Heart left ventricle (tissue), 16 donors: ENCODE measurements around the gene SYNE2. TPM values are rescaled to one million over a fixed set of nuclear protein-coding genes. Genes with fewer than 3 reads are reported as not detected.
A peak's percentile ranks its signal among the peaks of the same experiment; 100 is the strongest.

Experiments used
- ATAC-seq, 4 donors: fragments of 200-7000 bp; cut with Tn5 transposase; one replicate each; pipeline ENCODE4 v1.9.1; 2020 to 2022; ENCODE audit warnings: moderate library complexity in 4 of 4, mild to moderate bottlenecking in 3 of 4, moderate number of reproducible peaks in 1 of 4
- DNase-seq, 5 donors: peaks; one replicate each; pipeline ENCODE4 v3.0.0-alpha.2; 2020
- H3K27ac ChIP-seq, 12 donors: fragments of 200-600 bp; sonication (generic) in 4 of 12; one replicate each; pipeline versions ENCODE4 v1.5.0 to v1.8.0; 2016 to 2022; ENCODE audit warnings: mild to moderate bottlenecking in 2 of 12
- H3K27me3 ChIP-seq, 9 donors: fragments of 200-600 bp; sonication (generic) in 2 of 9; one replicate each; pipeline versions ENCODE4 v1.5.1 to v1.8.0; 2016 to 2022; ENCODE audit warnings: mild to moderate bottlenecking in 3 of 9
- H3K36me3 ChIP-seq, 9 donors: fragments of 200-600 bp; sonication (generic) in 2 of 9; one replicate each; pipeline versions ENCODE4 v1.5.0 to v1.8.0; 2018 to 2022; ENCODE audit warnings: mild to moderate bottlenecking in 2 of 9
- H3K4me1 ChIP-seq, 12 donors: fragments of 200-600 bp; sonication (generic) in 4 of 12; one replicate each; pipeline versions ENCODE4 v1.5.0 to v1.8.0; 2016 to 2022; ENCODE audit warnings: mild to moderate bottlenecking in 3 of 12
- H3K4me3 ChIP-seq, 12 donors: fragments of 200-600 bp; sonication (generic) in 4 of 12; one replicate each; pipeline versions ENCODE4 v1.5.0 to v1.8.0; 2017 to 2022; ENCODE audit warnings: mild to moderate bottlenecking in 9 of 12, moderate library complexity in 4 of 12
- H3K9me3 ChIP-seq, 12 donors: fragments of 200-600 bp; sonication (generic) in 4 of 12; one replicate each; pipeline versions ENCODE4 v1.5.0 to v1.8.0; 2016 to 2022; ENCODE audit warnings: mild to moderate bottlenecking in 1 of 12
- POLR2A ChIP-seq, 2 donors: fragments of 450-650 bp; IDR thresholded peaks; one replicate each; pipeline ENCODE4 v1.6.1; 2017; ENCODE audit warnings: antibody characterized with exemption in 2 of 2, mild to moderate bottlenecking in 2 of 2, moderate library complexity in 2 of 2
- WGBS, 4 donors: extraction: QIAGEN DNeasy Blood & Tissue Kit in 2 of 4; methylation state at CpG; one replicate each; pipeline versions ENCODE4 v1.1.5 to v1.1.7; 2013 to 2018; 5-methylcytosine and 5-hydroxymethylcytosine counted together
- intact Hi-C, 10 donors: fragments of 100-400 bp; cut with DNase I; formaldehyde crosslinking; loops; one replicate each; pipeline versions ENCODE4 v1.11.1 to v1.14.2; 2022
- polyA plus RNA-seq, 2 donors: library from polyadenylated mRNA; stranded (reverse); fragments of 200-250 nt; gene quantifications; one replicate each; pipeline ENCODE4 v1.2.3, GENCODE V29; 2013
- total RNA-seq, 9 donors: library from RNA; depleted of rRNA in 2 of 9; stranded (reverse); fragments of >200 nt in 2 of 9; fragmentation: NEBNext Ultra II Directional in 3 of 9; extraction: Animal tissue kit (Norgen Biotek cat#: 25700) in 3 of 9; gene quantifications; one replicate each; pipeline versions ENCODE4 v1.1.0 to v1.2.4, GENCODE V29; 2016 to 2023
- TF ChIP-seq, protein P1 (sequence below), 12 donors: fragments of 200-600 bp; sonication (generic) in 4 of 12; IDR thresholded peaks; one replicate each; pipeline versions ENCODE4 v1.5.0 to v1.8.0; 2018 to 2022; ENCODE audit warnings: antibody characterized with exemption in 12 of 12, mild to moderate bottlenecking in 5 of 12
- donor health status: ischemic (EF 13 %, LVEDD 7.1; RV severe dilation, severe dysfunction).
- donor health status: healthy with polysubstance abuse.
- donor health status: DM: no; HTN: yes; CAD: no.
- donor health status: DM: no; HTN: no; CAD: no.
- donor health status: ischemic (EF 25% LVEDD 6.9; RV normal size, moderate dysfunction).
- donor health status: ischemic (EF 25% LVEDD 5.7; RV mildly dilated, moderate dysfunction).
- donor health status: healthy.
- donor health status: DM: yes; HTN: yes; CAD: no.
- donor health status: ischemic (EF 35%, LVEDD 5.7; RV mildly dilated, moderate dysfunction).
- donor health status: nonischemic (EF 11% LVEDD 7.7; RV severe dilation, severe dysfunction).
- donor health status: DM: yes; HTN: yes; CAD: no.
- donor health status: PGD.
- donor health status: ischemic (EF 29% LVEDD 5.4; RV normal size, mild dysfunction).
- donor health status: nonischemic (EF 23%, LVEDD 6.1; RV moderate dilation, normal function).

SYNE2 gene
- total and polyA plus RNA-seq, 11 donors: 58.2 to 255 (median 111) TPM

DNA sequence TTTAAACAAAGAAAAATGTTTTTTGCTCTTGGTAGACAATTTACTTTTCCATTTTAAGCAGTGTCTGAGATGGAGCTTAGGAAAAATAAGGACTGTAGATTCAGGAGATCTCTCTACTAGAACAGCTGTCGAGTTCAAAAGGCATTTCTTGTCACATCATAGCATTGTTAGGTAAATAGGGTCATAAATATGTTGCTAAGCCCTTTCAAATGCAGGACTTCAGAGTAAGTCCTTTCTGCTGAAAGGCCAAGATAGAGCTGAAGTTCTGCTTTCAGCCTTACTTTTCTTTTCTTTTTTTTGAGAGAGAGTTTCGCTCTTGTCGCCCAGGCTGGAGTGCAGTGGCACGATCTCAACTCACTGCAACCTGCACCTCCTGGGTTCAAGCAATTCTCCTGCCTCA is 98.2 kb downstream of the SYNE2 start:
- intact Hi-C loops: loop anchor here in 7 of 10 donors (5.0 to 10.0 kb wide), 2 partner anchors 96 to 99 kb away; partner anchors contain the start of gene SYNE2 (in 7 of the 7)
- WGBS, 4 donors: 93 to 95% (median 94%) methylated on average over 4 of the region's 4 CpGs
- TF ChIP-seq, protein P1, sequence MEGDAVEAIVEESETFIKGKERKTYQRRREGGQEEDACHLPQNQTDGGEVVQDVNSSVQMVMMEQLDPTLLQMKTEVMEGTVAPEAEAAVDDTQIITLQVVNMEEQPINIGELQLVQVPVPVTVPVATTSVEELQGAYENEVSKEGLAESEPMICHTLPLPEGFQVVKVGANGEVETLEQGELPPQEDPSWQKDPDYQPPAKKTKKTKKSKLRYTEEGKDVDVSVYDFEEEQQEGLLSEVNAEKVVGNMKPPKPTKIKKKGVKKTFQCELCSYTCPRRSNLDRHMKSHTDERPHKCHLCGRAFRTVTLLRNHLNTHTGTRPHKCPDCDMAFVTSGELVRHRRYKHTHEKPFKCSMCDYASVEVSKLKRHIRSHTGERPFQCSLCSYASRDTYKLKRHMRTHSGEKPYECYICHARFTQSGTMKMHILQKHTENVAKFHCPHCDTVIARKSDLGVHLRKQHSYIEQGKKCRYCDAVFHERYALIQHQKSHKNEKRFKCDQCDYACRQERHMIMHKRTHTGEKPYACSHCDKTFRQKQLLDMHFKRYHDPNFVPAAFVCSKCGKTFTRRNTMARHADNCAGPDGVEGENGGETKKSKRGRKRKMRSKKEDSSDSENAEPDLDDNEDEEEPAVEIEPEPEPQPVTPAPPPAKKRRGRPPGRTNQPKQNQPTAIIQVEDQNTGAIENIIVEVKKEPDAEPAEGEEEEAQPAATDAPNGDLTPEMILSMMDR (IDR thresholded peaks at IDR 0.05): no peak
- TF ChIP-seq POLR2A (IDR thresholded peaks at IDR 0.05): no peak
- Histone ChIP-seq H3K9me3 (no peaks in the 10 kb centered on the region), H3K4me3 (no peak overlapping the region), H3K36me3 (peaks cover 0 to 66% (median 26%) of the 10 kb centered on the region in 9 donors), H3K4me1 (peaks cover 0 to 22% (median 11%) of the 10 kb centered on the region in 12 donors), H3K27ac (no peak overlapping the region), H3K27me3 (no peaks in the 10 kb centered on the region)
- no peak for DNase-seq
- ATAC-seq: no peak

DNA sequence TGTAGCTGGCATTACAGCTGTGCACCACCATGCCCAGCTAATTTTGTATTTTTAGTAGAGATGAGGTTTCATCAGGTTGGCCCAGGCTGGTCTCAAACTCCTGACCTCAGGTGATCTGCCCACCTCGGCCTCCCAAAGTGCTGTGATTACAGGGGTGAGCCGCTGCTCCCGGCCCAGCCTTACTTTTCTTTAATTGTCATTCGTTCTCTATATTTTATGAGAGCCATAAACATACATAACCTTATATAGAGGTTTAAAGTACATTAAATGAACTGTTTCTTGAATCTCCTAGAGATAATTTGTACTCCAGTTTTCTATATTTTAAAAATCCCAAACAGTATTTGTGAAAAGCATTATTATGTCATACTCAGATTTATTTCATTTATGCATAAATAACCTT is 98.6 kb downstream of the SYNE2 start:
- intact Hi-C loops: loop anchor here in 7 of 10 donors (5.0 to 10.0 kb wide), 2 partner anchors 97 to 99 kb away; partner anchors contain the start of gene SYNE2 (in 7 of the 7)
- Histone ChIP-seq H3K27me3 (no peaks in the 10 kb centered on the region), H3K27ac (no peak overlapping the region), H3K4me1 (peaks cover 0 to 22% (median 11%) of the 10 kb centered on the region in 12 donors), H3K4me3 (no peak overlapping the region), H3K9me3 (no peaks in the 10 kb centered on the region), H3K36me3 (peaks cover 0 to 67% (median 29%) of the 10 kb centered on the region in 9 donors)
- DNase-seq: no peak
- no peak for ATAC-seq
- WGBS, 4 donors: 81 to 98% (median 90%) methylated on average over 4 of the region's 4 CpGs
- TF ChIP-seq, protein P1 (IDR thresholded peaks at IDR 0.05): no peak
- no peak for TF ChIP-seq POLR2A (IDR thresholded peaks at IDR 0.05)

DNA sequence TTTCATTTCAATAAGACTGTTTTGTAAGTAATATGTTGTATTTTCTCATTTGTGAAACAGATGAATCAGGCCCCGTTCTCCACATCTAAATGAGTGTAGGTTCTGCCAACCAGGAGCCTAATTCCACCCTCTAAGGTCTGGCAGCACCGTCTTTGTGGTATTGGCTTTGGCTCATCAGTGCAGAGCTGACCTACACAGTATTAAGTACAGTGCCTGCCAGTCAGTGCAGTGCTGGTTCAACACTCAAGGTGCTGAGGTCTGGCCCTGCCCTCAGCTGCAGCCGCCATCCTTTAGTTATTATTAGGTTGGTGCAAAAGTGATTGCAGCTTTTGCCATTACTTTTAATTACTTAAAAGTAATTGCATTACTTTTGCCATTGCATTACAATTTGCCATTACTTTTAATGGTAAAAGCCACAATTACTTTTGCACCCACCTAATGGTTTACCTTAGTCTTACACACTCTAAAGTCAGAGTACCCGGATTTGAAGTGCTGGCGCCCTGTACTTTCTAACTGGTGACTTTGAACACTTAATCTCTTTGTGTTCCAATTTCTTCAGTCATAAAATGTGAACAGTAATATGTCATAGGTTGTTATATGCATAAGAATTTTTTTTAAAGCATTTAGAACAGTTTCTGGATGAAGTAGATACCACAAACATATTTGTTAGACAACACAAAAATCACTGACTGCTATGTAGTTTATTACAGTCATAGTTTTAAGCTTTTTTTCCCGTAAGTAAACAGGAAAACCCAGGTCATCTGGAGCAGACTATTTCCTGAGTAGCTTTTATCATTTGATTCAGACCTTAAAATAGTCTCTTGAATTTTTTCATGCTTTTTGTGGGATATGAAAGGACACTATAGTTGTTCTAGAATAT is 99.5 kb downstream of the SYNE2 start:
- 57 to 70% (median 67%) methylated on average over 6 of the region's 6 CpGs for WGBS, 4 donors
- TF ChIP-seq POLR2A (IDR thresholded peaks at IDR 0.05): no peak
- TF ChIP-seq, protein P1 (IDR thresholded peaks at IDR 0.05): no peak
- Histone ChIP-seq H3K9me3 (no peaks in the 10 kb centered on the region), H3K4me1 (peaks cover 0 to 22% (median 11%) of the 10 kb centered on the region in 12 donors), H3K27me3 (no peaks in the 10 kb centered on the region), H3K27ac (peak overlapping the region in 5 of 12 donors; percentile 20 to 50 (median 30)), H3K4me3 (no peak overlapping the region), H3K36me3 (peaks cover 0 to 67% (median 29%) of the 10 kb centered on the region in 9 donors)
- intact Hi-C loops: loop anchor here in 8 of 10 donors (1.0 to 10.0 kb wide), 3 partner anchors 97 to 100 kb away; partner anchors contain the start of gene SYNE2 (in 7 of the 8)
- ATAC-seq (peak in 3 of 4 donors; percentile 84 to 93 (median 91)), DNase-seq (peak in 1 of 5 donors; percentile 38)

DNA sequence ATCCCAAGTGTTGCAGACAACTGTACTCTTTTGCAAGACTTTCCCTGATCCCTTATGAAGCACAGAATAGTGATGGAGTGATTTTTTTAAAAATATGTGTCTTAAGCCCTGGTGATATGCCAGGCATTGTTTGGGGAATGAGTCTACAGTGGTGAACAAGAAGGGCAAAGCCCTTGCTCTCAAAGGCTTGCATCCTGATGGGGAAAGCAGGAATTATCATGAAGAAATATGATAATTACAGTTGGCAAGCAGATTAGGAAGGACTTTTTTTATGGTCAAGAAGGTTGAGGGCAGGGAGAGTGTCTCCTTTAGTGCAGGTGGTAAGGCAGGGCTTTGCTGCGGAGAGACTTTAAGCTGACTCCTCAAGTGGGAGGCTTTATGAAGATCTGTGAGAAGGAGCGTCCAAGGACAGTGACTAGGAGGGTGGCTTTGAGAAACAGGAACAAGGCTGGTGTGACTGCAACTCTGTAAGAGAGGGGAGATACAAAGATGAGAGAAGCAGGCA is 100.2 kb downstream of the SYNE2 start:
- Histone ChIP-seq H3K36me3 (peaks cover 0 to 61% (median 26%) of the 10 kb centered on the region in 9 donors), H3K9me3 (no peaks in the 10 kb centered on the region)
- peak in 3 of 4 donors; percentile 33 to 49 (median 48) for ATAC-seq

More for the DNA sequence above, 100.2 kb downstream of the SYNE2 start:
- Histone ChIP-seq H3K27ac (peak overlapping the region in 6 of 12 donors; percentile 19 to 50 (median 27)), H3K27me3 (no peaks in the 10 kb centered on the region), H3K4me1 (peaks cover 0 to 24% (median 11%) of the 10 kb centered on the region in 12 donors), H3K4me3 (no peak overlapping the region)
- intact Hi-C loops: loop anchor here in 8 of 10 donors (1.0 to 10.0 kb wide), 3 partner anchors 98 to 101 kb away; partner anchors contain the start of gene SYNE2 (in 7 of the 8)
- TF ChIP-seq POLR2A (IDR thresholded peaks at IDR 0.05): no peak
- TF ChIP-seq, protein P1 (IDR thresholded peaks at IDR 0.05): no peak
- no peak for DNase-seq
- WGBS, 4 donors: 61 to 81% (median 76%) methylated on average over 2 of the region's 2 CpGs
